ENCODE results near the gene RIMBP2.

RIMBP2 gene

DNA sequence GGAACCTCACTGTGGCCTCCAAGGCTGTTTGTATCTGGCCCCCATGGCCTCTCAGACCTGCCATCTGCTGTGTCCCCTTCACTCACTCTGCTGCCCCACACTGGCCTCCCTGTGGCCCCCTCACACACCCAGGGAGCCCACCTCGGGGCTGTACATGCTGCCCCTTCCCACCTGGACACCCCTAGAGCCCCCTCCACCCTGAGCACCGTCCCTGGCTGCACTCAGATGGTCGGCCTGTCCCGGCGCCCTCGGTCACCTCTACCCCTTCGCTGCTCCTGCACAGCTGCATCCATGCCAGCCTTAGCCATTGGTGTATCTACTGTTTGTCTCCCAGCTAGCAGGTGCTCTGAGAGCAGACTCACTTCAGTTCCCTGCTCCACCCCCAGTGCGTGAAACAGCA is 144.4 kb downstream of the RIMBP2 start:
- DNase-seq (ENCODE audit: low spot score), result no peak

DNA sequence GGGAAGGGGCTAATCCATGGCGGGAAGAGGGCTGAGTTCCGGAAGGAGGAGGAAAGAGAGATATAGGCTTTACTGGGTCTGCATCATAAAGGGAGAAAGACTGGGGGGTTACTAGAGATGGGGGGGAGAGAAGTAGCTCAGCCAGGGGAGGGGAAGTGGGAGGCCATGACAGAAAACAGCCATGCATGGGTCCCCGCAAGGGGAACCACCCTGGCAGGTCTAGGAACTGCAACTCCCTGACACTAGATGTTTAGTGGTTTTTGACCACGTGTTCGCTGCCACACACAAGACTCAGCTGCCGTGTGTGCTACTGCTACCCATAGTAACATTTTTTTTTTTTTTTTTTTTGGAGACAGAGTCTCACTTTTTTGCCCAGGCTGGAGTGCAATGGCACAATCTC is 145.0 kb downstream of the RIMBP2 start:
- no peak for DNase-seq (ENCODE audit: low spot score)

- DNase-seq (ENCODE audit: low spot score), result no peak
Observed at GRCh38 chr12:130569521-130569920, 146.6 kb downstream of the RIMBP2 start.

DNA sequence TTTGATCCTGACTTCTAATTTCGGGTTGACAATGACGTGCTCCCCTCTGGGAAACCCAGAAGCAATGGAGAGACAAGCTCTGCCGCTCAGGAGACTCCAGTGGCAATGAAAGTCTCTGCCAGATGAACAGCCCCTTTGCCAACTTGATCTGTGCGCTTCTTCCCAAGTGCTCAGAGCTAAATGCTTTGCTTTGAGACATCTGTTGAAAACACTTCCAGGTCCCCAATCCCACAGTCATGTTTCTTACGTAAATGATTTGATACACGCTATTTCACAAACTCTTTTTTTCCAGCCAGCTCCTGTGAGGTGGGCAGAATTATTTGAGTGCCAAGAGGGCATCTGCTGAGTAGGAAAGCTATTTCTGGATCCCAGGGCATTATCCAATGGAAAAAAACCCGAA is 147.6 kb downstream of the RIMBP2 start:
- no peak for DNase-seq (ENCODE audit: low spot score)

GRCh38 chr12:130568041-130568440 is 148.1 kb downstream of the RIMBP2 start:
- DNase-seq (ENCODE audit: low spot score), result no peak

DNA sequence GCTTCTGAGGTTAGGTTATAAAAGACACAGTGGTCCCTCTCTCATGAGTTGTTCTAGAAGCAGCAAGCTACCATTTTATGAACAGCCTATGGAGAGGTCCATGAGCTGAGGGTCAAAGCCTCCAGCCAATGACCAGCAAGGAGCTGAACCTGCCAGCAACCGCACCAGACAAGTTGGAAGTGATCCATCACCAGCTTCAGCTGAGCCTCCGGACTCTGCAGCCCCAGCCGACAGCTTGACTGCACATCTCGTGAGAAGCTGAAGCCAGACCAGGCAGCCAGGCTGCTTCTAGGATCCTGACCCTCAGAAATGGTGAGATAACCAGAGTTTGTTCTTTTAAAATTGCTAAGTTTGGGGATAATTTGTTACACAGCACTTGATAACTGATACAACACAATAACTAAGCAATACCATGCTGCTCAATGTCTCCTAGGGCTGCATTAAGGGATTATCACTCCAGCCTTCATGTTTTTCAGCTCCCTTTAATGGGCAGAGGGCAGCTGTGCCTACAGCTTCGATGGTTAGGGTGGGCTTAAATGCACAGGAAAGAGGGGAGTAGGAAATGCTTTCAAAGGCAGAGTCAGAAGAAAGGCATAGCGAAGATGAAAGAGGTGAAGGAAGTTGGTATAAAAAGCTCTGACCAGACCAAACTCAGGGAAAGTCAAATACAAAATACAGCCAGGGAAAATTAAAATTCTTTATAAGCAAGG is 149.5 kb downstream of the RIMBP2 start:
- DNase-seq (ENCODE audit: low spot score), result no peak

- no peak for DNase-seq (ENCODE audit: low spot score)
Observed at GRCh38 chr12:130565189-130565588, 150.9 kb downstream of the RIMBP2 start.

- DNase-seq (ENCODE audit: low spot score), result no peak
Observed at GRCh38 chr12:130563323-130563722, 152.8 kb downstream of the RIMBP2 start.

DNA sequence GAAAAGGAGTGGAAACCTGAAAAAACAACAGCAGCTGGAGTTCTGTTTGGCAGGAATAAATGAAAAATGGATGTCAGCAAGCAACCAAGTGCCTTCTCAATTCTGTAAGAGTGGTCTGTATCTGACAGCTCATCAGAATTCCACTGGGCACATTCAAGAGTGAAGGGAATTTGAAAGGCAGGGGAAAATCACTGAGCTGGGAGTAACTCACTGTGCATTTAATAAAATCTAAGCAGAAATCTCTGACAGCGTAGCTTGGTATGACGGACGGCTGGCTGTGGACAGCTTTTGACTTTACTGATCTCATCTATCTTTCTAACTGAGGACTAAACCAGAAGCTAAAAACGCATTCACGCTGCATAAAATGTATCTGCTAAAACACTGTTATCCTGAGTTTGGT is 153.4 kb downstream of the RIMBP2 start:
- DNase-seq (ENCODE audit: low spot score), result no peak

DNA sequence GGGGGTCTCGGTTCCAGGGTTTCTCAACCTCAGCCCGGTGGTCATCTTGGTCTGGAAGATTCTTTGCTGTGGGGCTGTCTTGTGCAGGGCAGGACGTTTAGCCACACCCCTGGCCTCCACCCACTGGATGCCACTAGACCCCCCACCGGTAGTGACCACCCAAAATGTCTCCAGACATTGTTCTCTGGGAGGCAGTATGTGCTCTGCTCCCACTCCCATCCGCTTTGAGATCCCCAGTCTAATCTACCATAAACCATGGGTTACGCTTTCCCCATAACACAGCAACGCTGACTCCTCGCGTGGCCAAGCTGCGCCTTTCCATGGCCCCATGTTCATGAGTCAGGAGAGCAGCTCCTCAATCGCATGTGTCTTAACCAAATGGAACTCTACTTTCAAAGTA is 155.8 kb downstream of the RIMBP2 start:
- DNase-seq (ENCODE audit: low spot score), result no peak

DNA sequence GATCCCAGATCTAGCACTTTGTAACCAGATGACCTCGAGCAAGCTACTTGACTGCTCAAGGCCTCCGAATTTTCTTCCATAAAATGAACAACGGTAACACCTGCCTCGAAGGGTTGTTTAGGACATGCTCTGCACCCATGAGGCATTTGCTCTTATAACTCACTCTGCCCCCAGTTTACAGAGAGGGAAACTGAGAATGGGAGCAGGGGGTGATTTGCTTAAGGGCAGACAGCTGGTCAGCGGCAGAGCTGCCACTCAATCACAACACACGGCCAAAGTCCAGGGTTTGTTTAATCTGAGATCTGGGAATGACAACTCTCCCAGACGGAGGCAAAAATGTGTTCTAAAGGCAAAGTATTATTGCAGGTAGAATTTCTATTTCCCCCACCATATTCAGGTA is 156.3 kb downstream of the RIMBP2 start:
- DNase-seq (ENCODE audit: low spot score), result no peak

DNA sequence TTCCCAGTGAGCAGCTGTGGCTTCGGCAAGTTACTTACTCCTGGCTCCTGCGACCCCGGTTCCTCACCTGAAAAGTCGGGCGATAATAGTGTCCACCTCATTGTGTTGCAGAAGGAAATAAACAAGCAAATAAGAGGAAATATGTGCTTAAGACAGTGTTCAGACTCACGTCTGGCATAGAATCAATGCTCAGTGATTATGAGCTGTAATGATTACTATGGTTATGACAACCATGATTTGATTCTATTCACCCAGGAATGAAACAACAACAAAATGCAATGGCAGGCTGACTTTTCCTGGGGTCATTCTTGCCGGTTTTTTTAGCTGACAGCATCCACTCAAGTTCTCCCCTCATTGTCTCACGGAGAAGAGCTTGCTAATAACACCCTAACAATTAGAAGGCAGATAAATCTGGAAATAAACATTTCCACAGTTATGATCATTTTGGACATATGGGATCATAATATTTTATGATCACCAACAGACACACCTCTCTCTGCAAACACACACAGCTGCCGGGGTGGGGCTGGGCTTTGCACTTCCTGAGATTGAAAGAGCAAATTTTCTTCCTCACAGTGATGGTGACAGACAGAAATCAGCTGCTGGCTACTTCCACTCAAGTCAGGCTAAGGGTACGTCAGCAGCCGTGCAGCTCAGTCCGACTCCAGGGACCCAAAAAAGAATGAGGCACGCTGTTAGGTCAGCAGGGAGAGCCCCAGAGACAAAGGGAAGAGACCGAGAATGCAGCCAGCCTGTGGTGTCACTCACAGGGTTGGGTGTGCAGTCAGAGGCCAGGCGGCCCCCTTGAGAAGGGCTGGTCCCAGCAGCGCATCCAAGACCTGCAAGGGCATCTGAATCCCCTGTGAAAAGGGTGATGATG is 158.0 kb downstream of the RIMBP2 start:
- DNase-seq (ENCODE audit: low spot score), result no peak

DNA sequence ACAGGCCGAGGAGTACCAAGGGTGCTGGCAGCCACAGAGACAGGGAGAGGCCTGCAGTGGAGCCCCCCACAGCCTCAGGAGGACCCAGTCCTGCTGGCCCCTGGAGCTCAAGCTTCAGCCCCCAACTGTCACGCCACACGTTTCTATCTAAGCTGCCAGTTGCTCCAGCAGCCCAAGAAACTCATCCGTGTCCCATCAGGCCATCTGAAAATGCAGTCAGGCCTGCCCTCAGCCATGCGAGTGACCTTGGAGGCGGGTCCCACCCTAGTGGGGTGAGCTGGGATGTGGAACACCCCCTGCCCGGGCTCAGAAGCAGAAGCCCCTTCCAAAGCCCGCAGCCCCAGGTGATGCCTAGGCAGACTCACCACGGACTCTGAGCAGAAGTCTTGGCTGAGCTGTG is 158.9 kb downstream of the RIMBP2 start:
- no peak for DNase-seq (ENCODE audit: low spot score)

DNA sequence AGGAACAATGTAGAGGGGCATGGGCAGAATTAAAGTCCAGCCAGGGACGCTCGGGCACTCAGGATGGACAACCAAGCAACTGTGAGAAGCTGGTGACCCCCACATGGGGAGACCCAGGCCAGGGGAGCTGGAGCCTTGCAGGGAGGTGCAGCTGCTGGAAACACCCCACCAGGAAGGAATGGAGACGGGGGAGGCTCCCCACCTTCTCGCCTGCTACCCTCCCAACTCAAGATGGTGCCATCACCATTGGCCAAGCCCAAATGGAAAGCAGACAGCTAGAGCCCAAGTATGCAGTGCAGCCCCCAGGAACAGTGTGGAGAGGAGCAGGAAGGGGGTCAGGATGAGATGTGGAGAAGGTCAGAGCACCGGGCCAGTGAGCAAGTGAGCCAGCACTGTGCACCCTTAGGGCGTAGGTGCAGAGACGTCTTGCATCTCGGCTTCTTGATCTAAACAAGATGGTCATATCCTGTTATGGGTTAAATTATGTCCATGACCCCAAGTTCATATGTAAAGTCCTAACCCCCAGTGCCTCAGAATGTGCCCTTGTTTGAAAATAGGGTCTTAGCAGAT is 159.5 kb downstream of the RIMBP2 start:
- DNase-seq (ENCODE audit: low spot score), result no peak

DNA sequence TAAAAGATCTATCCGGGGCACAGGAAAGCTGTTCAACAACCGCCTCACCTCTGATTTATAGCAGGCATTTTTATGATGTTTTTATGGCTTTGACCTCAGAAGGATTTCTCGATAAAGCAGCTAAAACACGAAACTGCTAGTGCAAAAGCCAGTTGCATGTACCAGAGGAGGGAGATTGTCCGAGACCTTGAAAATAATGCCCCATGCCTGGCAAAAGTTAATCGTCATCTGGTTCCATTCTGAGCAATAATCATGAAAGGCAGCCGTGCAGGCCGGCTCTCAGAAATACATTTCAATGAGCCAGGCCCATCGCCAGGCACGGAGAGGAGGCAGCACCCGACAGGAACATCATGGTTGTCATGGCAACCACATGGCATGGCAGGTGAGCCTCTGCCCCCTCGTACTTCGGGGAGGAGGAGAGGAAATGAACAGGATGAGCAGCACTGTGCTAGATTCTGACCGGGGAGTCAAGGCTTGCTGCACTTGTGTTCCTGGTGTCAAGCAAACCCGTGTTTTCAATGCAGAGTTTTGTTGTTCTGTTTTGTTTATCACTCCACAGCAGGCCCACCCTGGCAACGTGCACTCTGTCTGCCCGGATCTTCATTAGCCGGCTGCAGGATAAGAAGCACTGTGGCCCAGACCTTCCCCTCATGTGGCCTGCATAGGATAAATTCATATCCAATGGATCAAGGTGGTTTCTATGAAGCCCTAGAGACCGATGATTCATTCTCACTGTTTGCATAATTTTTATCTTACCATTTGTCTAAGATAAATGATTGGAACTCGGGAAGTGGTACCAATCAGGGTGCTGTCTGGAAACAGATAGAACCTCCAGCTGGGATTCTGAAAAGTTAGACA is 160.2 kb downstream of the RIMBP2 start:
- no peak for DNase-seq (ENCODE audit: low spot score)

- DNase-seq (ENCODE audit: low spot score), result no peak
Observed at GRCh38 chr12:130555221-130555620, 160.9 kb downstream of the RIMBP2 start.

DNA sequence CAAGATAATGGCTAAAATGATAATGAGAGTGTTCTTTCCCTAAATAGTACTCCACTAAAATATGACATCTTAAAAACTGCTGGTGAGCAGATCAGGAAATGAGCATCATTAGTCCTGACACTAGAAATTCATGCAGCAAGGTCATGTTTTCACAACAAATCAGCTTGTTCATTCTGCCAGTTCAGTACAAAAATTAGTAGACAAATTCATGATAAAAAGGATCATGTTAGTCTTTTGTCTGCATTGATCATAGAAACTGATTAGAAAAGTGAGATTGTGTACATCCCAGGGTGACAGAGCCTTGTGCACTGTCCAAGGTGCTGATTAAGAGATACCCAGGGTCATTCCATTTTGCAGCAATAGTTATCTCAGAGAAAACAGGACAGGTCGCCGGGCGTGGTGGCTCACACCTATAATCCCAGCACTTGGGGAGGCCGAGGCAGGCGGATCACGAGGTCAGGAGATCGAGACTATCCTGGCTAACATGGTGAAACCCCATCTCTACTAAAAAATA is 163.6 kb downstream of the RIMBP2 start:
- no peak for DNase-seq (ENCODE audit: low spot score)

DNA sequence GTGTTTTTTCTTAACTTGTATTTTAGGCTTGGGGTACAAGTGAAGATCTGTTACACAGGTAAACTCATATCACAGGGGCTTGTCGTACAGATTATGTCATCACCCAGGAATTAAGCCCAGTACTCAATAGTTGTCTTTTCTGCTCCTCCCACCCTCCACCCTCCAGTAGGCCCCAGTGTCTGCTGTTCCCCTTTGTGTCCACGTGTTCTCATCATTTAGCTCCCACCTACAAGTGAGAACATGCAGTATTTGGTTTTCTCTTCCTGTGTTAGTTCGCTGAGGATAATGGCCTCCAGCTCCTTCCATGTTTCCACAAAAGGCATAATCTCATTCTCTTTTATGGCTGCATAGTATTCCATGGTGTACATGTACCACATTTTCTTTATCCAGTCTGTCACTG is 166.7 kb downstream of the RIMBP2 start:
- DNase-seq (ENCODE audit: low spot score), result no peak

GRCh38 chr12:130547480-130548155 is 168.5 kb downstream of the RIMBP2 start:
- no peak for DNase-seq (ENCODE audit: low spot score)

DNA sequence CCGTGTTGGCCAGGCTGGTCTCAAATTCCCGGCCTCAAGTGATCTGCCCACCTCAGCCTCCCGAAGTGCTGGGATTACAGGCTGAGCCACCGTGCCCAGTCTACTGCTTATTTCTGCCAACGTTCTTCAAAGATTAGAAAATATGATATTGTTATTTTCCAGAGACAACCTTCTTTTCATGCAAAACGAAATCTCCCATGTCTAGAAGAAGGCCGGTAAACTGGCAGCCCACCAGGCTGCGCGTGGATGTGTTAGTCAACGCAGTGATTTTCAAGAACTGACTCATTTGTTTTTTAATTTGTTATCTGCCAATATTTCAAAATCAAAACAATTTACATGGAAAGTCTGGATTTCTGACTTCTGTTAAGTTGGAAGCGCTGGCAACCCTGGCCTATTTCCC is 169.6 kb downstream of the RIMBP2 start:
- DNase-seq (ENCODE audit: low spot score), result no peak

DNA sequence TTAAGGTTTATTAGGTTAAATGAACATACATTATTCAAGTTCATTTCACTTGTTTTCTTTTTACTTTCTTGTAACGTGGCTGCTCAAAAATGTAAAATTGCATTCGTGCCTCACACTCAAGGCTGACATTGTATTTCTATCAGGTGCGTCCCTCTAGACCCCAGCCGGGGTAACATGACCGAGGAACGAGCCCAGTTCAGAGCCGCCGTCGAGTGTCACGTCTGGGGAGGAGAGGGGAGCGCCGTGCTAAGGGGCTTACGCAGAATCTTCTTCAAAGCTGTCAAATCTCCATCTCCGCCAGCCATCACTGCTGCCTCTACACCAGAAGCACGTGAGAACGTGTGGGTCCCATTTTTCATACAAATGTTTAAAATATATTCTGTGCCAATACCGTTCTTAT is 170.6 kb downstream of the RIMBP2 start:
- DNase-seq (ENCODE audit: low spot score), result no peak

Data from germinal center (tissue), 1 donor.